MM.1S (cell line): ENCODE measurements around the gene ATP2C1.

ENCODE experiments used
- CTCF ChIP-seq: fragments of 300-600 bp; sonication (generic); IDR thresholded peaks from 2 replicates; pipeline ENCODE4 v1.5.1; 2016; ENCODE audit warnings: antibody characterized with exemption, low read length, mixed read lengths
- EZH2 ChIP-seq: fragments of 300-600 bp; sonication (generic); optimal IDR thresholded peaks from 2 replicates; pipeline ENCODE3; 2017; ENCODE audit warnings: low read depth, mild to moderate bottlenecking, antibody characterized with exemption, low read length, mixed read lengths

- TF ChIP-seq CTCF (no peak), EZH2 (no peak)
Measured at GRCh38 chr3:130901463-130902204, 7.8 kb downstream of the ATP2C1 start.
